ENCODE results near the gene CAPNS1.

DNA sequence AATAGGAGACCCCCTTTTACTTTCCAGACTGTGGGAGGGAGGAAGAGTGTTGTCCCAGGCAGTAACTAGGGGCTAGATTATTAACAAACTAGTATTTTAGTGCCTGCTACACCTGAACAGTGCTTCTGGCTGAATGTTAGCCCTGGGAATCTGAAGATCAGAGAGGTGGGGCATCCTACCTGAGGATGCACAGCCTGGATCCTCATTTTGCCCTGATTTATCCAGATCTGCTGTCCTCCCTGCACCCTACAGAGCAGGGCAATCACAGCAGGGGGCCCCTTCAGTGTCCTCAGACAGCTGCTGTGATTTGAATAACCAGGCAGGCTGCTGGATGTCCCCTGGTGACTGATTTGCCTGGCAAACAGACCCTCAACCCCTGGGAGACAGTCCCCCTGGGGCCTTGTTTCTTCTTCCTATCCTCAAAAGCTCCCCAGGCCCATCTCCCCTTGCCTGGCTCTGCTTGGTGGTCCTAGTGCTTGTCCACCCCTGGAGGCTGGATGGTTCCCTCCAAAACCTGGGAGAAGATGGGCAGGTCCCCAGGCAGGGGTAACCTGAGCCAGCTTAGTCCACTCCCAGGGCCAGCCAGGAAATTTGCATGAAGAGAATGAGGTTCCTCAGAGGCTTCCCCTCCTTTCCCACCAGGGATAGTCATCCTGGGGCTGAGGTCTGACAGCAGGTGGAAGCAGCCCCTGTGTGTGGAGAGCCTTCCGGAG is 29.2 kb upstream of the CAPNS1 start, which contains the start of gene OVOL3:
- TF ChIP-seq, protein P1, sequence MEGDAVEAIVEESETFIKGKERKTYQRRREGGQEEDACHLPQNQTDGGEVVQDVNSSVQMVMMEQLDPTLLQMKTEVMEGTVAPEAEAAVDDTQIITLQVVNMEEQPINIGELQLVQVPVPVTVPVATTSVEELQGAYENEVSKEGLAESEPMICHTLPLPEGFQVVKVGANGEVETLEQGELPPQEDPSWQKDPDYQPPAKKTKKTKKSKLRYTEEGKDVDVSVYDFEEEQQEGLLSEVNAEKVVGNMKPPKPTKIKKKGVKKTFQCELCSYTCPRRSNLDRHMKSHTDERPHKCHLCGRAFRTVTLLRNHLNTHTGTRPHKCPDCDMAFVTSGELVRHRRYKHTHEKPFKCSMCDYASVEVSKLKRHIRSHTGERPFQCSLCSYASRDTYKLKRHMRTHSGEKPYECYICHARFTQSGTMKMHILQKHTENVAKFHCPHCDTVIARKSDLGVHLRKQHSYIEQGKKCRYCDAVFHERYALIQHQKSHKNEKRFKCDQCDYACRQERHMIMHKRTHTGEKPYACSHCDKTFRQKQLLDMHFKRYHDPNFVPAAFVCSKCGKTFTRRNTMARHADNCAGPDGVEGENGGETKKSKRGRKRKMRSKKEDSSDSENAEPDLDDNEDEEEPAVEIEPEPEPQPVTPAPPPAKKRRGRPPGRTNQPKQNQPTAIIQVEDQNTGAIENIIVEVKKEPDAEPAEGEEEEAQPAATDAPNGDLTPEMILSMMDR (conservative IDR thresholded peaks at IDR 0.05; ENCODE audit: low read depth, low read length) = no peak
- no peak for TF ChIP-seq EZH2 (IDR thresholded peaks at IDR 0.05; ENCODE audit: borderline replicate concordance, low read depth, low read length, poor library complexity, severe bottlenecking)
